Sigmoid colon (tissue), 4 donors: ENCODE data around the gene RPL36A.

Experiments used
- CTCF ChIP-seq, 4 experiments: fragments of 450-650 bp in 3 of 4; fragments of 200-600 bp in 1 of 4; IDR thresholded peaks; one replicate each; pipeline ENCODE4 v1.5.1; 2016 to 2019; ENCODE audit warnings: antibody characterized with exemption in 4 of 4, mild to moderate bottlenecking in 3 of 4, moderate library complexity in 2 of 4
- POLR2AphosphoS5 ChIP-seq, 4 donors: sonication (generic); formaldehyde crosslinking; IDR thresholded peaks; one replicate each; pipeline ENCODE4 v1.6.1; 2017; ENCODE audit warnings: antibody characterized with exemption in 4 of 4

GRCh38 chrX:101348452-101349192, 42.2 kb upstream of the RPL36A start, which contains the start of gene TIMM8A:
- TF ChIP-seq CTCF (IDR thresholded peaks at IDR 0.05) (no peak), POLR2AphosphoS5 (IDR thresholded peaks at IDR 0.05) (peak; percentile 51 to 66 (median 59))
